Lower leg skin (tissue), 3 donors: Measurements from ENCODE around the gene IL32.

ENCODE experiments used
- POLR2A ChIP-seq, 2 donors: fragments of 450-650 bp; IDR thresholded peaks; one replicate each; pipeline ENCODE4 v1.6.1; 2016 to 2017; ENCODE audit warnings: antibody characterized with exemption in 2 of 2, mild to moderate bottlenecking in 1 of 2, moderate library complexity in 1 of 2
- TF ChIP-seq, protein P1 (sequence below), 3 donors: fragments of 450-650 bp; IDR thresholded peaks; one replicate each; pipeline ENCODE4 v1.5.1; 2016; ENCODE audit warnings: antibody characterized with exemption in 3 of 3, mild to moderate bottlenecking in 3 of 3, moderate library complexity in 2 of 3

DNA sequence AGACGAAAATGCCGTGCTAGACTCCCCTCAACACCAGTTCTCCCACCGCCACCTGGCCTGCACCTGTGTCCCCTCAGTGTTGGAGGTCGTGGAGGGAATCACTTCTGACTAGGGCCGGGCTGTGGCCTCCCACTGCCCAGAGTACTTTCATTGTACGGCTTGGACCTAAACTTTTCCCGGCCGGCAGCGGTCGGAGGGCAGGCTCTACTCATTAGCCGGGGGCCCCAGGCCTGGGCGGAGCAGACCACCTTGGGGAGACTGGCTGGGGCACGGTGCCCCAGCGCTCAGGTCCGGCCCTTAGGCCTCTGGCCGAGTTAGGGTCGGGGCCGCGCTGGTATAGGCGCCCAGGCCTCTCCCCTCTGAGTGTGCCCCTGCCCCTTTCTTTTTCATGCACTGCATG is 48.1 kb upstream of the IL32 start:
- TF ChIP-seq, protein P1, sequence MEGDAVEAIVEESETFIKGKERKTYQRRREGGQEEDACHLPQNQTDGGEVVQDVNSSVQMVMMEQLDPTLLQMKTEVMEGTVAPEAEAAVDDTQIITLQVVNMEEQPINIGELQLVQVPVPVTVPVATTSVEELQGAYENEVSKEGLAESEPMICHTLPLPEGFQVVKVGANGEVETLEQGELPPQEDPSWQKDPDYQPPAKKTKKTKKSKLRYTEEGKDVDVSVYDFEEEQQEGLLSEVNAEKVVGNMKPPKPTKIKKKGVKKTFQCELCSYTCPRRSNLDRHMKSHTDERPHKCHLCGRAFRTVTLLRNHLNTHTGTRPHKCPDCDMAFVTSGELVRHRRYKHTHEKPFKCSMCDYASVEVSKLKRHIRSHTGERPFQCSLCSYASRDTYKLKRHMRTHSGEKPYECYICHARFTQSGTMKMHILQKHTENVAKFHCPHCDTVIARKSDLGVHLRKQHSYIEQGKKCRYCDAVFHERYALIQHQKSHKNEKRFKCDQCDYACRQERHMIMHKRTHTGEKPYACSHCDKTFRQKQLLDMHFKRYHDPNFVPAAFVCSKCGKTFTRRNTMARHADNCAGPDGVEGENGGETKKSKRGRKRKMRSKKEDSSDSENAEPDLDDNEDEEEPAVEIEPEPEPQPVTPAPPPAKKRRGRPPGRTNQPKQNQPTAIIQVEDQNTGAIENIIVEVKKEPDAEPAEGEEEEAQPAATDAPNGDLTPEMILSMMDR (IDR thresholded peaks at IDR 0.05), result no peak
- no peak for TF ChIP-seq POLR2A (IDR thresholded peaks at IDR 0.05)
